Measurements from ENCODE around the gene IL18RAP.

Gene IL18RAP

DNA sequence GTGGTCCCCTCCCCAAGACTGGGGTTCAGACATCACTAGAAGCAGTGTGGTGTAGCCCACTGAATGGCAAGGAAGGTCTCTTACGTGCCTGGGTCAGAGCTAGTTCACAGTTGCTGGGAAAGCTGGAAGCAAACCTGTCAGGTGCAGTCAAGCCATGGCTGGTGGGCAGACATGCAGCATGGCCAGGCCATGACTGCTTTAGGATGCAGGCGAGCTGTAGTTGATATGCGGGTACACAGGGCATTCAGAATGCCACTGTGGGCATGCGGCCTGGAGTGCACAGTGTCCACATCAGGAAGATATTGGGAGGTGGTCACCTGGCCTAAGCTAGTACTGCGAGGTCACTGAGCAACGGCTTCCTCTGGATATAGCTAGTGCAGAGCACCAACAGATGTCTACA, 38.2 kb downstream of the IL18RAP start:
- DNase-seq: no peak

DNA sequence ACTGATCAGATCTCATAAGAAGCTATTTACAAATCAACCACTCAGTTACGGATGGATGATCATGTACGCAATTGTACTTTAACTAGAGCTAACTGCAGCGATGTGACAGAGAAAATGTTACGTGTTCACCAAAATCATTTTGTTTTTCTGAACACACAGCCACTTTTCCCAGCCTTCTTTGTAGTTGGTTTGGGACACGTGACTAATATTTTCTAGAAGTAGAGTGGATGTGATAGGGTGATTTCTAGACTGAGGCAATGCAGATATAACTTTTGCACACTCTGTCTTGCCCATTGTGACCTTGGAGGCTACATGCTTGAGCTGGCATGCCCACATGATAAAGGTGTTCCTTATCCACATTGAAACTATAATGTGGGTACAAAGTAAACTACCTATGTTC, 40.2 kb downstream of the IL18RAP start:
- no peak for DNase-seq

DNA sequence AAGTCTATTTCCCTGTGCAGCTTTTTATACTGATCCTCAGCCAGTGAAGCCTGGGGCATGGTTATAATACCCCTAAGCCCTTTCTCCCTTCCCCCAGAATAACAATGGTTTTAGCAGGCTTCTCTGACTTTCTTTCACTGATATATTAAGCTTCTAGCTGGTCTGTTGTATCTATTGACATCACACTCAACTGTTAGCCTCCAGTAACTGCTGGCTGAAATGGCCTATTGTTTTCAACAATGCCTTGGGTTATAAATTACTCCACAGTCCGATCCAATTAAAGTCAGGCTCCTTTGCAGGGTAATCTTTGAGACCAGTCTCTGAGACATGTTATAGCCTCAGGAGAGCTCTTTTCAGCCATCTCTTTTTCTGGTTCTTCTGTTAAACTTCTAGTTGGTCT, 47.2 kb downstream of the IL18RAP start:
- no peak for DNase-seq

DNA sequence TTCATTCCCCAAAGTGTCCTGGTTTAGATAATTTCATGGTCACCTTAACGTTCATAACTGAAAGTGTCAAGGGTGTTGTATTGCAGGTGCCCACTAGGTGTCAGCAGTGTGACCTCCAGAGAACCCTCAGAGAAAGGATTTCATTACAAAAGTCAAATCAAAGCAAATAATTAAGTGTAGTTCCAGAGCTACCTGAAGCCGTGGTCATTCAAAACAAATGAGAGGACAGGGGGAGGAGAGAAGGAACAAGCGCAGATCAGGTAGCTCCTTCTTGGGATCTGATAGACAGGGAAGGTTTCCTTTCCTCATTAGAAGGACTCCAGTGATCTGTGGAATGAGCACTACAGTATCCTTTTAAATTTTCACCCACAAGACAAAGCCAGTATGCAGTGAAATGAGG, 50.1 kb downstream of the IL18RAP start, which contains the start of gene SLC9A4:
TSS of gene SLC9A4 (plus strand) at position 207 of the 400 bp plus-strand sequence. CDS start 534 bp downstream, outside the sequence.
- DNase-seq: peak; percentile 49

DNA sequence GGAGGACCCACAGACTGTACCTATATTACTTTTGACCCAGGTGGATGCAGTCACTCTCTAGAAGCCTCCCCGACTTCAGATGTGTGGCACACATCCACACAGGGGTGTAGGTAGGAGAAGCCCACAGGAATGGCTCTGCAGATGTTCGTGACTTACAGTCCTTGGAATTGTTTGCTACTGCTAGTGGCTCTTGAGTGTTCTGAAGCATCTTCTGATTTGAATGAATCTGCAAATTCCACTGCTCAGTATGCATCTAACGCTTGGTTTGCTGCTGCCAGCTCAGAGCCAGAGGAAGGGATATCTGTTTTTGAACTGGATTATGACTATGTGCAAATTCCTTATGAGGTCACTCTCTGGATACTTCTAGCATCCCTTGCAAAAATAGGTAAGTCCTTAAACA, 50.7 kb downstream of the IL18RAP start:
- no peak for DNase-seq

DNA sequence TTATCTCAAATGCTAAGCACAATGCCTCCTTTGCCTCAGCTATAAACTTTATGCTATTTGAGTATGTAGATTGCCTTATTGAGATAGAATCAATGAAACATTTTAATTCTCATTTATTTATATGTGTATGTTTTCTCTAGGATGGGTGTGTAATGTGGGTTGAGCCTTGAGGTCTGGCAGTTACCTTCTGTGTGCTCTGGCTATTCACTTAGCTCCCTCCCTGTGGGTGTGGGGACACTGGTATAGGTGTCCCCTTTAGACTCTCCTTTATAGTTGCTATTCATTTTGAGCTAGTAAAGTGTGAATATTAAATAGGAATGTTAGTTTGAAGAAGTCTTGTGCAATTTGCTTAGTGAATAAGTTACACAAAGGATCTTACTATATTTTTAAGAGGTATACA, 51.8 kb downstream of the IL18RAP start:
- DNase-seq: no peak

DNA sequence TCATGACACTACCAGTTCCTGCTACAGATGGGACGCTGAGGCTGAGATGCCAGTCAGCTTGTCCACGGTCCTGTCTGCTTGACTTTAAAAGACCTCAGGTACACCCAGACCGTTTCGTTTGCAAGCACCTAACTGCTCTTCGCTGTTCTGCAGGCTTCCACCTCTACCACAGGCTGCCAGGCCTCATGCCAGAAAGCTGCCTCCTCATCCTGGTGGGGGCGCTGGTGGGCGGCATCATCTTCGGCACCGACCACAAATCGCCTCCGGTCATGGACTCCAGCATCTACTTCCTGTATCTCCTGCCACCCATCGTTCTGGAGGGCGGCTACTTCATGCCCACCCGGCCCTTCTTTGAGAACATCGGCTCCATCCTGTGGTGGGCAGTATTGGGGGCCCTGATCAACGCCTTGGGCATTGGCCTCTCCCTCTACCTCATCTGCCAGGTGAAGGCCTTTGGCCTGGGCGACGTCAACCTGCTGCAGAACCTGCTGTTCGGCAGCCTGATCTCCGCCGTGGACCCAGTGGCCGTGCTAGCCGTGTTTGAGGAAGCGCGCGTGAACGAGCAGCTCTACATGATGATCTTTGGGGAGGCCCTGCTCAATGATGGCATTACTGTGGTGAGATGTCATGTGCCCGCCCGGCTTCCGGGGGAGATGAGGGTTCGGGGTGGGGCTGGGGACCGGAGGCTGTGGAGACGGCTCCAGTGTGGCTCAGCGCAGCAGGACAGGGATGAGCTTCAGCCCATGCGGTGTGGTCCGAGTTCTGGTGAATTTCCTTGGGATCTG, 55.9 kb downstream of the IL18RAP start:
- DNase-seq: no peak

DNA sequence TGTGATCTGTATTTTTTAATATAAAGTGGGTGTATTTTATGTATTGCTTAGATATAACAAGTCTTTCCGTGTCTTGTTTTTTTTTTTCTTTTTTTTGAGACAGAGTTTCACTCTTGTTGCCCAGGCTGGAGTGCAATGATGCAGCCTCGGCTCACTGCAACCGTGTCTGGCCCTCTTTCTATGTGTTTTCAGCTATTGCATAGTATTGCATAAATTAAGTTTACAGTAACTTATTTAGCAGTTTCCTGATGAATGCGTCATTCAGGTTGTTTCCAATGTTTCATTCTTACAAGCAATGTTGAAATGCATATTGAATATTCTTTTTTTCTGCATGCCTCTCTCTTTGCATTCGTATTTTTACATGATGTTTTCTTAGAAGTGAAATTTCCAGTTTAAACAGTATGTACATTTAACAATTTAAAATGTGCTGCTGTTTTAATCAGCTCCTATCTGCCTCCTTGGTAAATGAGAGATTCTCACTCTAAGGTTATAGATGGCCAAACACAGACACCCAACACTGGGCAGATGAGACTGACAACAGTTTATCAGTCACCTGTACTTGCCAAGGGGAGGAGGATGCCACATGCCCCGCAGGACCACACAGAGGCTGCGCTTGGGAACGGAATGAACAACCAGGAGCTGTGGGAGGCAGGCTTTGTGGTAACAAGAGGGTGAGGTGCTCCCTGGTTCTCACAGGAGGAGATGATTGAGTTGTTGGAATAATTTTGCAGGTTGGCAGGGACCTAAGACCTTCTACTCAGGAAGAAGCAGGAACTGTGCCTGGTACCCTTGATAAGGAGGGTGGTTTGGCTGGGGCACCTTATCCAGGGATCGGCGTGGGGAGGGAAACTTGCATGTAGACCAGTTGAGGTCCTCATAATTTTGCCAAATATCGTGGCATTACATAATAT, 57.6 kb downstream of the IL18RAP start:
- DNase-seq: no peak

DNA sequence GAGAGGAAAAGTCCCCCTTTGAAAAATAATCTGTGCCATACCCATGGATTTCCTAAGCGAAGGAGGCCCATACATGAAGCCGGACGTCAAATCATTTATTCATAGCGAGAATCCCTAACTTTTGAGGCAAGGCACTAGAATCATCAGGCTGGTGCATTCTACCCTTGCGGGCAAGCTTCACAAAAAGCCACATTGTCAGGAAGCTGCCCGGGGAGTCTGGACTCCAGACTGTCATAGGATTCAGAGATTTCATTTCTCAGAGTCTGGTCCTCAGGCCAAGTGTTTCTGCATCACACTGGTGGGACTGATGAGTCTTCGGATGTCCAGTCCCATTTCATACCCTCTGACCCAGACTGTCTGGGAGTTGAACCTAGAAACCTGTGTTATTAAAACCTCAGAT, 59.0 kb downstream of the IL18RAP start:
- no peak for DNase-seq

DNA sequence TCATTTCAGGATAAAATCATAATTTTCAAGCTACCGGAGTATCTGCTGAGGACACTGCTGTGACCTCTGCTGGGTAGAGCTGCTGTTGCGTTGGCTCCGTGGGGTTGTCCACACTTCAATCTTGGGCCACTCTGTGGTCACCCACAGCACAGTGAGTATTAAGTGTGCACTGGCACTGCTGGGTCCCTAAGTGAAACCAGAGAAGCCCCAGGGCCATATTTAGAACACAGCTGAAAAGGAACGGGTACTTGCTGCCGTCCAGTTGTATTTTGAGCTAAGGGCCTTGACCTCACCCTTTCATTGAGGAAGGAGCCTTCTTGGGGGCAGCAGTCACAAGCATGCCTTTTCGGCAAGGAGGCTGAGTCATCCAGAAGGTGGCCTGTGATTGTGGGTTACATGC, 60.1 kb downstream of the IL18RAP start:
- DNase-seq: no peak

DNA sequence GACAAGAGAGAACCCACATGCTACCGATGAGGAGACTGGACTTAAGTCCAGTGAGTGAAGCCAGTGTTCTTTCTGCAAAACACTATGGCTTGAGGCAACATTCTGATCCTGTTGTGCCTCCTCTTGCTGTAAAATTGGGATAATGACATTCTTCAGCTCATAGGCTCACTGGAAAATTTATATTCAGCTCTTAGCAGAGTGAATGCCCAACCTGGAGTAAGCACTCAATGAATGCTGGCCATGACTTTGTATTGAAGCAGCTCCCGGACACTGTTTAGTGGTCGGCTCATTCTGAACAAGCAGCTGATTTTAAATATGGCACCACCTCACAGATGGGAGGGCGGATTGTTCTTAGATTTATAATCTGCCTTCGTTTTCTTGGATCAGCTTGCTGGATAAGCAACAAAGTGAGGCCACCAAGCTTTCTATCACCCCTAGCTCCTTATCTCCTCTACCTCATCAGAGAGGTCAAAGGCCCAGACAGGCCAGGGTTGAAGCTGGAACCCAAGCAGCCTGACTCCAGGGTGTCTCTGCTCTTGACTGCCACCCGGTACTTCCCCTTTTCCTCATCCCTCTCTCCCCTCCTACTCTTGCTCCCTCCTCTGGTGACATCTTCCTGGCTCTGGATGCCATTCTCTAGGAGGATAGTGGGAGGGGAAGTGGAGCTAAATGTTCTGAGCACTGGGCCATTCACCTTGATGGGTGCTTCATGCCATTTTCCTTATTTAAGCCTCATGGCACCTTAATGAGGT, 61.5 kb downstream of the IL18RAP start:
- DNase-seq: no peak

DNA sequence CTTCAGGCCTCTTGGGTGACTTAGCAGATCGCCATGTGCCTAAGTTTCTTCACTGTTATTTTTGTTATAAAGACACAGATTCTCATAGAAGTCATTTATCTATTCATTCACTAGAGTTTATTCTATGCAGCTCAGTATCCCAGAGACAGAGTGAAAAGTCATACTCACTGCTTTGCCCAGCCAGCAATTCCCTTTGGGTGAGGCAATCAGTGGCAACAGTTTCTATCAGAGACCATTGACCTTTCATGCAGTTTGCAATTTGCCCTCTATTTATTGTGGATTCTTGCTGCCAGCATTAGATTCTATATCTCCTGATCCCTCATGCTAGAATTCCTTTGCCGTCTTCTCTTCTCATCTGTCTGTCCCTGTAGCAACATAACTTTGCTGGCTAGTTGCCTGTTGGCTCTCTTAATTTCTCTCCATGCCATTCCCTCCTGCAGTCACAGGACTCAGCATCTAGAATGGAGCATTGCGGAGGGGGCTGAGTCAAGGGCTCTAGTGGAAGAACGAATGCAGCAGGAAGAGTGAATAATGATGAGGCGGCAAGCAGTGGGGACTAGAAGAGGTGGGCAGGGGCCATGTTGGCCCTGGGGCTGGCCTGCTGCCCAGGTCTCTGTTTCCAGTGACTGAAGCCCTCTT, 62.3 kb downstream of the IL18RAP start:
- no peak for DNase-seq

DNA sequence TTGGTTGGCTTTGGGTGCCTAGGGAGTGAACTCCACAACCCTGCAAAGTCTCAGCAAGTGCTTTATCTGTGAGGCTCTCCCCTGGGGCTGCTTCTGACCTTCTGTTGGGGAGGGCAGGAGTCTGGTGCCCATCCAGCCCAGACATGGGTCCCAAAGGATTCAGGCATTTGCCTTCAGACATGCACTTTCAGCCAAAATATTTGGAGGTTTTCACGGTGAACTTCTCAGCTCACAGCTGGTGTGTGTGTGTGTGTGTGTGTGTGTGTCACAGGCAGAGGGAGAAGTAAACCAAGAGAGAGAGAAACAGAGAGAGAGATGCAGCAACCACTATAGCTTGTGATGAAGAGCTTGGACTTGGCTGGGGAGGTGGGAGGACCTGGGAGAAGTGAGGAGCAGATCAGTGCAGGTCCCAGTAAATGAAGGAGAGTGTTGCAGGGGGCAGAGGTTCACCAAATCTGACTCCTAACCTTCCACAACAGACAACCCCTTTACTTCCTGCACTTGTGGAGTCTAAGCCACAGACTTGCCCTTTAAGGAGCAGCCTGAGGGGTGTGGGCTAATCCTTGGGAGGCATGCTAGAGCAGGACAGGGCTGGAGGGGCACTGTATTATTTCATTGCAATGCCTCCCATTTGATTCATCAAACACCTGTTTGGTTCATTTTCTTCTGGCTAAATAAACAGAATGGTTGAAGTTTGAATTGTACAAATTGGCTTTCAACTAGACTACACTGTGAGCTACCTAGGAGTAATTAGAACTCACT, 64.2 kb downstream of the IL18RAP start:
- no peak for DNase-seq

DNA sequence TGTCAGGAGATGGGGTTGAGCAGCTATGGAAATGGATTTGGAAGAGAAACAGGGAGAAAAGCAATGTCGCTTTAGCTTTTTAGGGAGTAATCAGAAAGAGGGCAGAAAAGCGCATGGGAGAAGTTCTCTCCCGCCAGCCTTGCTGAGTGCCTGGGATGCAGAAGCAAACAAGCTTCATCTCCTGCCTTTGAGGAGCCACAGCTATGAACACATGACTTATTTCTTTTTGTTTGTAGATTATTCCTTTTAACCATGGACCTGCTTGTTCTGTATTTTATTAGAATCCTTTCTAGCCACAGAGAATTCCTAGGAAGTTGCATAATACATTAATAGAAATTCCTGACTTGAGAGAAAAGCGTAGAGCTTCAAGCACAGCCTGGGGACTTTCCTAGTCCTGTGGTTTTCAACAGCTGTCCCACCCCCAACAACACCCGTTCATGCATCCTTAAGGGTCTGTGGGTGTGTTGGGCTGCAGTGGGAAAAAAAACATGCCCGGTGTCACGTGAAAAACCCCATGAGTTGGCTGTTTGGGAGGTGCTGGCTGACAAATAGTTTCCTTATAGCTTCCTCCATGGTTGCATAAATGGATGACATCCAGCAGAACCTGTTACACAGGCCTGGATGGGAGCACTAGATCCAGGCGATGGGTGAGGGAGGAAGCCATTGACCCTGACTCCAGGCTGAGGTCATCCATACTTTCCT, 65.0 kb downstream of the IL18RAP start:
- DNase-seq: no peak

DNA sequence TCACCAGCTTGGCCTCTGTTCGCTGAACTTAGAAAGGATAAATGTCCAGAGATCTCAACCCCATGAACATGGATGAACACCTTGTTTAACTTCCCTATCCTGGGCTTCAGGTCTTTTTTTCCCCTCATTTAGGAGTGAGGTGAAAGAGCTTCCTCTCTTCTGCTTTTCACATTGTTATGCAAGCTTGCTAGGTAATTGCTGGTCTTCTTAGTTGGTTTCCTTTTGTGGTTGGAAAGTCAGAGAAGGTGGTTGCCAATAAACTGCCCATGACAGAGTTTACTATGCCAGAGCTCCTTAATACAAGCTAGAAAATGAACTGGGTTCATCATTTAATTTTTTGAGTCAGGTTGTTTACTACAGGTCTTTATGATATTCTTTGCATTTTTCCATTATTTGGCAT, 66.7 kb downstream of the IL18RAP start:
- DNase-seq: no peak

DNA sequence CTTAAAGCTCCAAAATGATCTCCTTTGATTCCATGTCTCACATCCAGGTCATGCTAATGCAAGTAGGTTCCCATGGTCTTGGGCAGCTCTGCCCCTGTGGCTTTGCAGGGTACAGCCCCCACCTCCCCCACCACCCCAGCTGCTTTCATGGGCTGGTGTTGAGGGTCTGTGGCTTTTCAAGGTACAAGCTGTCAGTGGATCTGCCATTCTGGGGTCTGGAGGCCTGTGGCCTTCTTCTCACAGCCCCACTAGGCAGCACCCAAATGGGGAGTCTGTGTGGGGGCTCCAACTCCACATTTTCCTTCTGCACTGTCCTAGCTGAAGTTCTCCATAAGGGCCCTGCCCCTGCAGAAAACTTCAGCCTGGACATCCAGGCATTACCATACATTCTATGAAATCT, 69.0 kb downstream of the IL18RAP start:
- no peak for DNase-seq

DNA sequence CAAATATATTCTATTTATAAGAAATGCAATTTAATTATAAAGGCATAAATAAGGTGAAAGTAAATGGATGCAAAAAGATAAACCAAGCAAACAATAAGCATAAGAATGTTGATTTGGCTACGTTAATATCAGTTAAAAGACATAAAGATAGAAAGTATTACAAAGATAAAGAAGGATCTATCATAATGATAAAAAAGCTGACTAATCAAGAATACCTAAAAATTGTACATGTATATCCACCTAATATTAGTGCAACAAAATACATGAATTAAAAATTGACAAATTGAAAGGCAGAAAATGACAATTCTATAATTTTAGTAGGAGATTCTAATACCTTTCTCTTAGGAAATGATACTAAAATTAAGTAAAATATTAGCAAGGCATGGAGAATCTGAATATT, 71.6 kb downstream of the IL18RAP start:
- DNase-seq: no peak

DNA sequence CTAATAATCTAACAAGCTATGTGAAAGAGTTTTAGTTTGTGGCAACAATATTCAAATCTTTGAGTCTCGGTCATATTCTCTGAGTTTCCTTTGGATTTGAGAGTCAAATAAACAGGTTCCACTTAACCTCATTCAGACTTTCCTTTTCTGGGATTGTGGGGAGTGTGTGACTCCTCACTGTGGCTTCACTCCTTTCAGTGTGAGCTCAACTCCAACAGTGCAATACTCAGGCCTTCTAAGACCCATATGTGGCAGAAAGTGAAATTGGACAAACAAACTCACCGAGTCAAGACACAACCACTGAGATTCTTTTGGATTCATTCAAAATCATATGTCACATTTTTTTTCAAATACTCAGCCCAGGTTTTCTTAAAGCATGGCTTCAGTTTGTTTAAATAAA, 75.5 kb downstream of the IL18RAP start:
- DNase-seq: no peak

DNA sequence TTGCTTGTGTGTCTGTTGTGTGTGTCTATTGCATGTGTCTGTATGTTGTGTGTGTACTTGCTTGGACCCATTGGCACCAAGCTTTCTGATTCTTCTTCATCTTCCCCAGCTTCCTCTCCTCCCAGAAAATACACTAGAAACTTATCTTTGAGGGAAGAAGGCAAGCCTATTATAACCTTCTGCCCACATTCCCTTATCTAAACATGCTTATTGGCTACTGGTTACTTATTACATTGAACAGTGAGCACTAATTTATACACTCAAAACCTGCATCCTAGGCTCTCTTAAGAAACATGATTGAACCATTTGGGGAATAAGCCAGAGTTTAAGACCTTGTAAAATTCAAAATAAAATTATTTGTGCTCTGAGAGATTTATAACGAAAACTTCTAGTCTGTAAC, 76.6 kb downstream of the IL18RAP start:
- DNase-seq: no peak

All from stimulated activated CD4-positive, alpha-beta T cell treated with anti-CD3 and anti-CD28 coated beads, Interleukin-1b, Interleukin-23, amount 100 ng/mL, for 48 hours (primary cell).